H54 (cell line): ENCODE results near the gene FBXL16.

Experiments
- DNase-seq: peaks from one replicate; pipeline ENCODE4 v3.0.0; 2011; ENCODE audit warnings: low spot score, mixed read lengths; ENCODE audit not compliant: insufficient read length
- FAIRE-seq: peaks from 3 replicates; lab custom pipeline; 2011; peaks lifted over from hg19 to GRCh38; lab: Jason Lieb, UNC
- POLR2A ChIP-seq: IDR thresholded peaks from 2 replicates; pipeline ENCODE4 v1.6.1; 2011; ENCODE audit warnings: low read depth, mild to moderate bottlenecking, low read length

The FBXL16 gene

DNA sequence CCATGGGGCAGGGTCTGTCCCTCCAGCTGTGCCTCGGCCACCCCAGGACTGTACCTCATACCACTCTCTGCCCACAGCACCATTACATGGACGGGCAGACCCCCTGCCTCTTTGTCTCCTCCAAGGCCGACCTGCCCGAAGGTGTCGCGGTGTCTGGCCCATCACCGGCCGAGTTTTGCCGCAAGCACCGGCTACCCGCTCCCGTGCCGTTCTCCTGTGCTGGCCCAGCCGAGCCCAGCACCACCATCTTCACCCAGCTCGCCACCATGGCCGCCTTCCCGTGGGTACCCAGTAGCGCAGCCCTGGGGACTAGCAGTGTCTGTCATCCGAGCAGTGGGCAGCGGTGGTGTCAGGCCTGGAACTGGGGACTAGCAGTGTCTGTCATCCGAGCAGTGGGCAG lies 32.8 kb downstream of the FBXL16 start:
- DNase-seq (no peak), FAIRE-seq (no peak)
- no peak for TF ChIP-seq POLR2A

- no peak for FAIRE-seq
These were observed 33.2 kb downstream of the FBXL16 start for GRCh38 chr16:672371-672770.

GRCh38 chr16:671353-672131 lies 34.1 kb downstream of the FBXL16 start:
- no peak for TF ChIP-seq POLR2A
- no peak for FAIRE-seq
- DNase-seq: no peak

More at GRCh38 chr16:672371-672770, 33.2 kb downstream of the FBXL16 start:
- TF ChIP-seq POLR2A: no peak
- DNase-seq: no peak

- TF ChIP-seq POLR2A: no peak
- FAIRE-seq (no peak), DNase-seq (no peak)
These were observed 34.9 kb downstream of the FBXL16 start for GRCh38 chr16:670485-671352.

GRCh38 chr16:669666-670065 lies 35.9 kb downstream of the FBXL16 start:
- TF ChIP-seq POLR2A: no peak
- FAIRE-seq (no peak), DNase-seq (no peak)

DNA sequence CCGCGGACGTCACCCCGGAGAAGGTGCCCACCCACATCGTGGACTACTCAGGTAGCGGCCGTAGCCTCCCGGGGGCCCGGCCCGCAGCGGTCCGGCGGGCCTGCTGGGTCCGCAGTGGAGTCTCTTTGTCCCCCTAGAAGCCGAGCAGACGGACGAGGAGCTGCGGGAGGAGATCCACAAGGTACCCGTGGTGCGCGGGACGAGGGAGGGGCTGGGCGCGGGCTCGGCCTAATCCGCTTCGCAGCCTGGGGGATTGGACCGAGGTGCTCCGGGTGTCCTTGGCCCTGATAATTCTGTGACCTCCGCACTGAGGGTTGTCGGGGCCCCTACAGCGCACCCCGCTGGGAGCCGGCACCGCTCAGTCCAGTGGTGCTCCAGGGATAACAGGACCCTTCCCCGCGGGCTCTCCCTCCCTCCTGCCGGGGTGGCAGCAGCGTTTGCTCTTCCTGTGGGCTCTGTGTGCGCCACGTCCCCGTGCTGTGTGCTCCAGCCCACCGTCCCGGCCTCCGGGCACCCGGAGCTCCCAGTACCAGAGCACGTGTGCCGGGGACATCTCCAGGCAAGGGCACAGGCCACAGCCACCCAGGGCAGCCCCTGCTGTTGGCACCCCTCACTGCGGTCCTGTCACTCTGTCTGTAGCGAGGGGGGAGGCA lies 37.0 kb downstream of the FBXL16 start:
- no peak for TF ChIP-seq POLR2A
- DNase-seq: no peak
- no peak for FAIRE-seq

DNA sequence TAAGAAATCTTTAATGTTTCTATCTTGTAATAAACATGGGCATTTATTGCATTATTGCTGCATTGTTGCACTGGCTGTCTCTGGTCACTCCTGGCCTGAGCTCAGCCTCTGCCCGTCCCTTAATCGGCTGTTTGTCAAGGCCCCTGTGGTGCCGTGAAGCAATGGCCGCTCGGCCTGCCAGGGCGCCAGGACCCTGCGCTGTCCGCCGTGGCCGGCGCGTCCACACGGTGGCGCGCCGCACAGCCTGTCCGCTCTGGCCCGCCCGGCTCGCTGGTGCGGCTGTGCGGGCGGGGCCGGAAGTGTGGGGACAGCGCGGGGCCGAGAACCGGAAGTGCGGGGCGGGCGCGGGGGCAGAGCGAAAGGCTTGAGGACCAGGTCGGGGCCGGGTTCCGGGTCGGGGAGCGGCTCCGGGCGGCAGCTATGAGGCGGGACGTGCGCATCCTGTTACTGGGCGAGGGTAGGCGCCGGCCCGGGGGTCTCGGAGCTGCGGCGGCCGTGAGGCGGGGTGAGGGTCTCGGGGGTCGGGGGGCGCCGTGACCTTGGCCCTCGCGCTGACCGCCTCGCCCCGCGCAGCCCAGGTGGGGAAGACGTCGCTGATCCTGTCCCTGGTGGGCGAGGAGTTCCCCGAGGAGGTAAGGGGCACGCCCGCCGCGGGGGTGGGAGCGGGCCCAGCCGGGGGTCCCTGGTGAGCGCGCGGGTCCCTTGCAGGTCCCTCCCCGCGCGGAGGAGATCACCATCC lies 37.7 kb downstream of the FBXL16 start, which contains the start of gene RHOT2:
TSS of gene RHOT2 (plus strand) at position 353 of the 739 bp plus-strand sequence. CDS start at position 421, 68 bp downstream.
- FAIRE-seq: no peak
- peak; percentile 95 for DNase-seq
- TF ChIP-seq POLR2A: peak; percentile 81

- TF ChIP-seq POLR2A: no peak
- FAIRE-seq (no peak), DNase-seq (no peak)
These were observed 38.4 kb downstream of the FBXL16 start for GRCh38 chr16:667113-667779.

DNA sequence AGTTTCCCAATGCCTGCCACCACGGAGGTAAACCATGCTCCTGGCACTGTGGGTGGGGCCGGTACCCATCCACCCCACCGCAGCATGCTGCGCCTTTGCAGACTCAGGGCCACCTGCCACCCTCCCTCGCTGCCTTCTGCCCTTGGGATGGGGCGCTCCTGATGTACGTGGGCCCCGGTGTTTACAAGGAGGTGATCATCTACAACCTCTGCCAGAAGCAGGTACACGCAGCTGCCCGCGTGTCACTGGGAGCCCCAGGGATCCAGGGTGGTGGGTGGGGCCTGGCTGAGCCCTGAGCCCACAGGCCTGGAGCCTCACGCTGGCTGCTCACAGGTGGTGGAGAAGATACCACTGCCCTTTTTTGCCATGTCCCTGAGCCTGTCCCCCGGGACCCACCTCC lies 39.0 kb downstream of the FBXL16 start:
- FAIRE-seq (no peak), DNase-seq (no peak)
- TF ChIP-seq POLR2A: no peak

GRCh38 chr16:662597-662996 lies 43.0 kb downstream of the FBXL16 start:
- no peak for TF ChIP-seq POLR2A
- DNase-seq: no peak
- FAIRE-seq: no peak

GRCh38 chr16:662095-662494 lies 43.5 kb downstream of the FBXL16 start:
- no peak for FAIRE-seq
- no peak for TF ChIP-seq POLR2A

DNA sequence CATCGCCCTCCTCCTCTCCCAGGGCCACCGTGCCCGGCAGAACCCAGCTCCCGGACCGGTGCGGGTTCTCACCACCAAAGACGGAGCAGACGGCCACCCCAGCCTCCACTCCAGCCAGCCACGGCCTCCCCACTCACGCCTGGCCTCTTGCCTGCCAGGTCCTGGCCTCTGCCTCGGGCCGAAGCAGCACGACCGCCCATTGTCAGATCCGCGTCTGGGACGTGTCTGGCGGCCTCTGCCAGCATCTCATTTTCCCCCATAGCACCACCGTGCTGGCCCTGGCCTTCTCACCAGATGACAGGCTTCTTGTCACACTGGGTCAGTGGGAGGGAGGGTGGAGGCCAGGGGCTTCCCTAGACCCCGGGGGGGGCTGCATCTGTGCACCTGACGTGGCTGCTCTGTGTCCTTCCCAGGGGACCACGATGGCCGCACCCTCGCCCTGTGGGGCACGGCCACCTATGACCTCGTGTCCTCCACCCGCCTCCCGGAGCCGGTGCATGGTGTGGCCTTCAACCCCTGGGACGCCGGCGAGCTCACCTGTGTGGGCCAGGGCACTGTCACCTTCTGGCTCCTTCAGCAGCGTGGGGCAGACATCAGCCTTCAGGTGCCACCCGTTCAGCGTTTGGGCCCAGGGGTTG lies 44.3 kb downstream of the FBXL16 start:
- DNase-seq (no peak), FAIRE-seq (no peak)
- TF ChIP-seq POLR2A: no peak

More at GRCh38 chr16:662095-662494, 43.5 kb downstream of the FBXL16 start:
- no peak for DNase-seq
